Fibroblast of gingiva (primary cell): ENCODE results near the gene MBOAT1.
"Not testable (repeated sequence)": the region's sequence is repeated elsewhere in the genome, so short reads cannot be mapped to it uniquely, and the experiment has no call there.

Experiments
- DNase-seq: peaks from one replicate; pipeline ENCODE4 v3.0.0-alpha.2; 2011; ENCODE audit warnings: low read depth

MBOAT1 gene

DNA sequence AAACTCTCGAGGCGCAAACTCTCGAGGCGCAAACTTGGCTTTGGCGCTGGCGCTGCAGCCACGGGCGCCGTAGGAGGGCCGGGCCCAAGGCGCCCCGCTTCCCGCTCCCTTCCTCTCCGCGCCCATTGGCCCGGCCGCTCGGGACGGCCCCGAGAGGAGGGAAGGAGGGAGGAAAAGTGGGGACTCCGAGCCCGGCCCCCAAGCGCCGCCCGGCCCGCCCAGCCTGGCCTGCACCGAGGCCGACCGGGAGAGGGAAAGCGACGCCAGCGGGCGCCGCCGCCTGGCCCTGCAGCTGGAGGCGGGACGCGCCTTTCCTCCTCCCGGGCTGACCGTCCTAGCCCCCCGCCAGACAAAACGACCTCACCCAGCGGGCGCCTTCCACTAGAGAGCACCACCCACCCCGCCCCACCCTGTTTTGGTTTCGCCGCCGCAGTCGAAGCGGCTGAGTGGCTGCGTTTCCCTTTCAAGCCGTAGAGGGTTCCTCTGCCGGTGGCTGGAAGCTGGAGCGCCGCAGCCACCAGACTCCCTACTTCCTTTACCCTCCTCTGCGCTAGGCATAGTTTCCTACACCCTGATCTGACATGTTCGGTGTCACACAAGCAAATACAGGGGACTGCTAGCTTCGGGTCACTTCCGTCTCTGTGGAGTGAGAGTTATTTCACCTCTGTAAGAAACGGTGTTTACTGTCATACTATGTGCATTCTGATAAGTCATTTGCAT lies at the start of gene MBOAT1:
Gene MBOAT1 (minus strand): TSS at position 78 of the 720 bp plus-strand sequence. CDS start 235 bp downstream, outside the sequence.
- peak; percentile 95 for DNase-seq

DNA sequence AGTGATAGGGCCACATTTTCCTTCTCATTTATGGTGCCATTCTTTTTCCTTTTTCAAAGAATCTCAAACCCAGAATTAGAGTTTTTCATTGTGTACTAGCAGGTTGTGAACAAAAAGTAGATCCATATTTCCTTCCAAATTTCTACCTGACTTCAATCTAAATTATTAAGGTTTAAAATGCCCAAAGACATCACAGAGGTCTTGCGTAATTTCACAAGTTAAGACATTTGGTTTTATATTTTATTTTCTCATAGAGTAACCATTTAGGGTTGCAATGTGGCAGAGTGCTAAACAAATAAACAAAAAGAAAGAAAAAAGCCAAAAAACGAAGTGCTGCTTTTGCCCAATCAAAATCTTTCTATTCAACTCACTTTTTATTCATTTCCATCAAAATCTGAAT lies 49.4 kb upstream of the MBOAT1 start:
- DNase-seq: no peak

- DNase-seq: no peak
These were observed 48.1 kb upstream of the MBOAT1 start for GRCh38 chr6:20260360-20260759.

- no peak for DNase-seq
These were observed 47.2 kb upstream of the MBOAT1 start for GRCh38 chr6:20259316-20260049.

- no peak for DNase-seq
These were observed 43.2 kb upstream of the MBOAT1 start for GRCh38 chr6:20255428-20255827.

- DNase-seq: no peak
These were observed 42.0 kb upstream of the MBOAT1 start for GRCh38 chr6:20254295-20254694.

GRCh38 chr6:20253021-20253420 lies 40.8 kb upstream of the MBOAT1 start:
- DNase-seq: no peak

DNA sequence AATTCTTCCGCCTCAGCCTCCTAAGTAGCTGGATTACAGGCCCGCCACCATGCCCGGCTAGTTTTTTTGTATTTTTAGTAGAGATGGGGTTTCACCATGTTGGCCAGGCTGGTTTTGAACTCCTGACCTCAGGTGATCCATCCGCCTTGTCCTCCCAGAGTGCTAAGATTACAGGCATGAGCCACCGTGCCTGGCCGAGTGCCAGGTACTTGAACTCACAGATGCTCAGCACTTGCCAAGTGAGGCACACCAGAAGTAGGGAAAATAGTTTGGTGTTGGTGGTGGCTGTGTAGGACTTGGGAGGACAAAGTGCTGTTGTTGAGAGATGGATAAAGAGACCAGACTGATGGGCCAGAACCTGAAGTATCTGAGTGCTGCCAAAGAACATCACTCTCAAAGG lies 40.0 kb upstream of the MBOAT1 start:
- DNase-seq: no peak

DNA sequence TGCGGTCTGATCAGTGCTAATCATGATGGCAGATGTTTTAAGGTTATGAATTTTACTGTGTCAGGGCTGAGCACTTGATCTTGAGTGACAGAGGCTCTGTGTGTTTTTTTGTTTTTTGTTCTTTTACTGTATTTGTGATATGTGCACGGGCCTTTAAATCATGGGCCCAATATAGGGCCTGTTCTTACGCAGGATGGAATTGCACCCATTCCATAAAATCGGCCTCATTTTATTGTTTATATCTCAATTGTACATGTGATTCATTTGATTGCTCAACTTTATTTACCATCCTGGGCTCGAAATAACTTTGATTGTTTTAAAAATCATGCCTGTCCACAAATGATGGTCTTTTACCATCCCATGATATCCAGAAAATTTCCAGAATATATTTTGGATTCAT lies 39.3 kb upstream of the MBOAT1 start:
- no peak for DNase-seq

- DNase-seq: no peak
These were observed 33.9 kb upstream of the MBOAT1 start for GRCh38 chr6:20246125-20246524.

GRCh38 chr6:20244807-20245681 lies 32.8 kb upstream of the MBOAT1 start:
- DNase-seq: not testable (repeated sequence)

DNA sequence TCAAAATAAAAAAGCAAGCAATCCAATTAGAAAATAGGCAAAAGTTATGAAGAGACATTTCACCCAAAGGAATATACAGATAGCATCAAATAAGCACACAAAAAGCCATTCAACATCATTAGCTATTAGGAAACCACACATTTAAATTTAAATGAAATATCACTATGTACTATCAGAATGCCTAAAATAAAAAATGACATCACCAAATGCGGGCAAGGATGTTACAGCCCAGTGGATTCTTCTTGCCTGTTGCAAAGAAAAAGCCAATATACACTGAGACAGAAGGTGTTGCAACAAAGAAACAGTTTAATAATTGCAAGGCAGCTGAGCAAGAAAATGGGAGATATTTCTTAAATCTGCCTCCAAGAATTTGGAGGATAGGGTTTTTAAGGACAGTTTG lies 31.0 kb upstream of the MBOAT1 start:
- DNase-seq: no peak

GRCh38 chr6:20242397-20242796 lies 30.1 kb upstream of the MBOAT1 start:
- DNase-seq: no peak

- DNase-seq: no peak
These were observed 28.8 kb upstream of the MBOAT1 start for GRCh38 chr6:20241102-20241501.

- DNase-seq: no peak
These were observed 26.7 kb upstream of the MBOAT1 start for GRCh38 chr6:20238688-20239587.

- DNase-seq: no peak
These were observed 25.6 kb upstream of the MBOAT1 start for GRCh38 chr6:20237677-20238460.

GRCh38 chr6:20236909-20237600 lies 24.8 kb upstream of the MBOAT1 start:
- no peak for DNase-seq

DNA sequence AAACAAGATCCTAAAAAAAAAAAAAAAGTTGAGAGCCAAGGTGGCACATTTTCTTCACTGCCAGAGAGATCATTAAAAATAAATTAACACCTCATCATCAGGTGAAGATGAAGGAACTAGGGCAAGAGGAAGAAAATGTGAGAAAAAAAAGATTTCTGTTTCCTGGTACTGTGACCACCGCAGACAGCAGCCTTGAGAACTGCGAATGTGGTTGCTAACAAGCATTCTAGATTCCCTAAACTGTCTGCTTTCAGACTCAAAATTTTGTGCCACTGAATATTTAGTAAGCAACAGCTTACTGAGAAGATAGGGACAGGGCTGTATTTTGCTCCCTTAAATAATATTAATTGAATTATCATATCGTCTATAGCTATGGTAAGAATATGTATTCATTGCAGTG lies 24.1 kb upstream of the MBOAT1 start:
- DNase-seq: no peak

- no peak for DNase-seq
These were observed 22.8 kb upstream of the MBOAT1 start for GRCh38 chr6:20235041-20235440.

DNA sequence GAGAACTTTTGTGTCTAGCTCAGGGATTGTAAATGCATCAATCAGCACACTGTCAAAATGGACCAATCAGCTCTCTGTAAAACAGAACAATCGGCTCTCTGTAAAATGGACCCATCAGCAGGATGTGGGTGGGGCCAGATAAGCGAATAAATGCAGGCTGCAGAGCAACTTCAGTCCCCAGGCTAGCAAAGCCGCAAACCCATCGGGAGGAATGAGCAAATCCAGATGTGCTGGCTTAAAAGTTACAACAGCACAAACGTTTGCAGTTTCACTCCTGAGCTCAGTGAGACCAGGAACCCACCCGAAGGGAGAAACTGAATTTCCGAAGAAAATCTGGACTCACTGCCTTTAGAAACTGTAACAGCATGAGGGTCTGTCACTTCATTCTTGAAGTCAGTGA lies 21.9 kb upstream of the MBOAT1 start:
- DNase-seq: peak; percentile 18
